ENCODE measurements around the gene TRAPPC14. TPM values are rescaled to one million over a fixed set of nuclear protein-coding genes. Genes with fewer than 3 reads are reported as not detected.

TRAPPC14 gene
- total RNA-seq, 2 donors from 2014 or later: 5.1 to 8.3 TPM

- DNase-seq (ENCODE audit: low spot score): no peak
- no peak overlapping the region for H3K4me3 ChIP-seq
- peaks cover 0 to 22% of the 10 kb centered on the region in 2 donors for H3K4me1 ChIP-seq
- no peaks in the 10 kb centered on the region for H3K9me3 ChIP-seq
- TF ChIP-seq CTCF (IDR thresholded peaks at IDR 0.05): no peak
- no peaks in the 10 kb centered on the region for H3K27me3 ChIP-seq
- H3K36me3 ChIP-seq: peaks cover 17% of the 10 kb centered on the region
- H3K27ac ChIP-seq: no peak overlapping the region
These were observed 1.5 kb upstream of the TRAPPC14 start for GRCh38 chr7:100160067-100160466.

GRCh38 chr7:100159099-100159623, 638 bp upstream of the TRAPPC14 start:
- H3K4me1 ChIP-seq: peaks cover 0 to 22% of the 10 kb centered on the region in 2 donors
- H3K27me3 ChIP-seq: no peaks in the 10 kb centered on the region
- H3K9me3 ChIP-seq: no peaks in the 10 kb centered on the region
- TF ChIP-seq CTCF (IDR thresholded peaks at IDR 0.05): no peak
- peaks cover 25% of the 10 kb centered on the region for H3K36me3 ChIP-seq
- H3K27ac ChIP-seq: peak overlapping the region; percentile 72 to 80
- H3K4me3 ChIP-seq: peak overlapping the region; percentile 71 to 74
- no peak for DNase-seq (ENCODE audit: low spot score)

- peak overlapping the region; percentile 71 to 74 for H3K4me3 ChIP-seq
- peak; percentile 69 for DNase-seq (ENCODE audit: low spot score)
- no peak for TF ChIP-seq CTCF (IDR thresholded peaks at IDR 0.05)
- H3K9me3 ChIP-seq: no peaks in the 10 kb centered on the region
- peaks cover 33% of the 10 kb centered on the region for H3K36me3 ChIP-seq
- peak overlapping the region; percentile 72 to 80 for H3K27ac ChIP-seq
- H3K4me1 ChIP-seq: peaks cover 0 to 22% of the 10 kb centered on the region in 2 donors
- no peaks in the 10 kb centered on the region for H3K27me3 ChIP-seq
These were observed 942 bp downstream of the TRAPPC14 start for GRCh38 chr7:100157334-100158228.

- no peak overlapping the region for H3K4me3 ChIP-seq
- H3K27me3 ChIP-seq: no peaks in the 10 kb centered on the region
- peaks cover 0 to 22% of the 10 kb centered on the region in 2 donors for H3K4me1 ChIP-seq
- H3K36me3 ChIP-seq: peaks cover 33% of the 10 kb centered on the region
- no peaks in the 10 kb centered on the region for H3K9me3 ChIP-seq
- H3K27ac ChIP-seq: peak overlapping the region in 1 of 2 donors; percentile 80
- TF ChIP-seq CTCF (IDR thresholded peaks at IDR 0.05): no peak
- no peak for DNase-seq (ENCODE audit: low spot score)
These were observed 1.5 kb downstream of the TRAPPC14 start for GRCh38 chr7:100157069-100157333.

- no peaks in the 10 kb centered on the region for H3K27me3 ChIP-seq
- no peak for DNase-seq (ENCODE audit: low spot score)
- peak overlapping the region in 1 of 2 donors; percentile 80 for H3K27ac ChIP-seq
- H3K4me3 ChIP-seq: no peak overlapping the region
- H3K36me3 ChIP-seq: peaks cover 33% of the 10 kb centered on the region
- H3K9me3 ChIP-seq: no peaks in the 10 kb centered on the region
- H3K4me1 ChIP-seq: peaks cover 0 to 22% of the 10 kb centered on the region in 2 donors
- TF ChIP-seq CTCF (IDR thresholded peaks at IDR 0.05): no peak
These were observed 2.0 kb downstream of the TRAPPC14 start for GRCh38 chr7:100156331-100157068.
